Measurements from ENCODE around the gene LENG1.

DNA sequence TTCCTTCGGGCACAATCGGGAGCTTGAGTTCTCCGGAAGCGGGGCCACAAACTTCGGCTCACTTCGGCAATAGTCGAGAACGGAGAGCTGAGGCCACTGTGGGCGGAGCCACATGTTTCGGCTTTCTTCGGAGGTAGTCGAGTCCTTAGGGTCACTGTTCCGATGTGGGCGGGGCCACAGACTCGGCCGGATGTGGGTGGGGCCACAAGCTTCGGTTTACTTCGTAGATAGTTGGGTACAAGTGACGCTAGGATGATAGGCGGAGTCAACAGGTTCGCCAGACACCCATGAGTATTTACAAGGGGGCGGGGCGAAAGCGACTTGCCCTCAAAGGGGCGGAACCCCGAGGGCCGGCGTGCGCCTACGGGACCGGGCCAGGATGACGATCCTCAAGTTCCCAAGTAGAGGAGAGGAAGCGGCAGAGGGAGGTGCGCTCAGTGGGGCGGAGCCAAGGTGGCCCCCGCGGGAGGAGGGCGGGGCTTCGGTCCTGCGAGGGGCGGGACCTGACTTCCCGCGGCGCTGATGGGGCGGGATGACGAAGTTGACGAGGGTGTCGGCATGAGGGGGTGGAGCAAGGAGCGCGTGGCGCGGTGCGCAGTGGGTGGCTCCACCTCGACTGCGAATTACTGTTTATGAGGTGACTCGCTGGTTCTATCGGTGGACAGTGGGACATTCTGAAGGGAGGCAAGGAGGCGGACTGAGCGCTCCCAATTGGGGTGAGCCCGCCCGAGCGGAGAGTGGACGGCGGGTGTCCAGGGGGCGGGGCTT is 30.4 kb upstream of the LENG1 start:
- TF ChIP-seq, protein P1, sequence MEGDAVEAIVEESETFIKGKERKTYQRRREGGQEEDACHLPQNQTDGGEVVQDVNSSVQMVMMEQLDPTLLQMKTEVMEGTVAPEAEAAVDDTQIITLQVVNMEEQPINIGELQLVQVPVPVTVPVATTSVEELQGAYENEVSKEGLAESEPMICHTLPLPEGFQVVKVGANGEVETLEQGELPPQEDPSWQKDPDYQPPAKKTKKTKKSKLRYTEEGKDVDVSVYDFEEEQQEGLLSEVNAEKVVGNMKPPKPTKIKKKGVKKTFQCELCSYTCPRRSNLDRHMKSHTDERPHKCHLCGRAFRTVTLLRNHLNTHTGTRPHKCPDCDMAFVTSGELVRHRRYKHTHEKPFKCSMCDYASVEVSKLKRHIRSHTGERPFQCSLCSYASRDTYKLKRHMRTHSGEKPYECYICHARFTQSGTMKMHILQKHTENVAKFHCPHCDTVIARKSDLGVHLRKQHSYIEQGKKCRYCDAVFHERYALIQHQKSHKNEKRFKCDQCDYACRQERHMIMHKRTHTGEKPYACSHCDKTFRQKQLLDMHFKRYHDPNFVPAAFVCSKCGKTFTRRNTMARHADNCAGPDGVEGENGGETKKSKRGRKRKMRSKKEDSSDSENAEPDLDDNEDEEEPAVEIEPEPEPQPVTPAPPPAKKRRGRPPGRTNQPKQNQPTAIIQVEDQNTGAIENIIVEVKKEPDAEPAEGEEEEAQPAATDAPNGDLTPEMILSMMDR (IDR thresholded peaks at IDR 0.05): peak in 1 of 5 experiments; percentile 11
- peak; percentile 54 to 73 for TF ChIP-seq POLR2A (IDR thresholded peaks at IDR 0.05)
